ENCODE results near the gene BNIP5. TPM values are rescaled to one million over a fixed set of nuclear protein-coding genes. Genes with fewer than 3 reads are reported as not detected.

Gene BNIP5
- total and polyA plus RNA-seq, 4 donors: not detected

DNA sequence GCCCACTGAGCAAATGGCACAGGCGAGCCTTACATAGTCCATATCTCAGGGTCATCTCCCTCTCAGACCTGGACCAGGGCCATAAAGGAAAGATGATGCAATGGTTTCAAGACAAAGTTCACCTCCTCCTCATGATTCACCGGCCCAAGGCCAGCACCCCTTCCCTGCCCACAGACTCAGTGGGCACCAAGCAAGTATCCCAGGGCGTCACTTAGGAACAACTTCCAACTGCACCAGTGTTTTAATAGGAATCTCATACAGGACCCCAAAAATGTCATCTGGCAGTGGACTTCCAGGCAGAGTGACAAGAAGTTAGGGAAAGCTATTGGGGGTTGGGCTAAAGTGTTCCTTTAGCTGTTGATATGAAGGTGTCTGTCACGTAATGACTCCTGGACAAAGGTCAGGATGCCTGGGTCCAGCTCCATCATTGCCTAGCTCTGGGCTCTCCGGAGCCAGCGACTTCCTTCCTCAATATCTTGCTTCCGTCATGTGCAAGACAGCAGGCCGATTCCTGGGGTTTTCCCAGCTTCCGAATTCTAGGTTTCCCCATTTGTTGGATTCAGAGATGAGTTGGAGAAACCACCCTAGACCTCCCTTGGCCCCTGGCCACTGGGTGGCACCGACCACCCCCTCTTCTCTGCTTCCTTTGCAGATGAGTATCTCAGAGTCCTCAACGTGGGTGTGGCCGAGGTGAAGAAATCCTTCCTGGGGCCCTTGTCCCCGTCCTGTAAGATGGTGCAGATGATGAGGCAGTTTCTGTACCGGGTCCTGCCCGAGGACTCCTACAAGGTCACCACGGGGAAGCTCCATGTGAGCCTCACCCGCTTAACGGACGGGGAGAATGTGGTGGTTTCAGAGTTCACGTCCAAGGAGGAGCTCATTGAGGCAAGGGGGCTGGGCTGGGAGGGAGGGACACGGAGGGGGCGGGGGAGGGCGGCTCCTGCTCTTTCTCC is 45.7 kb downstream of the BNIP5 start (continued):
- TF ChIP-seq, protein P1, sequence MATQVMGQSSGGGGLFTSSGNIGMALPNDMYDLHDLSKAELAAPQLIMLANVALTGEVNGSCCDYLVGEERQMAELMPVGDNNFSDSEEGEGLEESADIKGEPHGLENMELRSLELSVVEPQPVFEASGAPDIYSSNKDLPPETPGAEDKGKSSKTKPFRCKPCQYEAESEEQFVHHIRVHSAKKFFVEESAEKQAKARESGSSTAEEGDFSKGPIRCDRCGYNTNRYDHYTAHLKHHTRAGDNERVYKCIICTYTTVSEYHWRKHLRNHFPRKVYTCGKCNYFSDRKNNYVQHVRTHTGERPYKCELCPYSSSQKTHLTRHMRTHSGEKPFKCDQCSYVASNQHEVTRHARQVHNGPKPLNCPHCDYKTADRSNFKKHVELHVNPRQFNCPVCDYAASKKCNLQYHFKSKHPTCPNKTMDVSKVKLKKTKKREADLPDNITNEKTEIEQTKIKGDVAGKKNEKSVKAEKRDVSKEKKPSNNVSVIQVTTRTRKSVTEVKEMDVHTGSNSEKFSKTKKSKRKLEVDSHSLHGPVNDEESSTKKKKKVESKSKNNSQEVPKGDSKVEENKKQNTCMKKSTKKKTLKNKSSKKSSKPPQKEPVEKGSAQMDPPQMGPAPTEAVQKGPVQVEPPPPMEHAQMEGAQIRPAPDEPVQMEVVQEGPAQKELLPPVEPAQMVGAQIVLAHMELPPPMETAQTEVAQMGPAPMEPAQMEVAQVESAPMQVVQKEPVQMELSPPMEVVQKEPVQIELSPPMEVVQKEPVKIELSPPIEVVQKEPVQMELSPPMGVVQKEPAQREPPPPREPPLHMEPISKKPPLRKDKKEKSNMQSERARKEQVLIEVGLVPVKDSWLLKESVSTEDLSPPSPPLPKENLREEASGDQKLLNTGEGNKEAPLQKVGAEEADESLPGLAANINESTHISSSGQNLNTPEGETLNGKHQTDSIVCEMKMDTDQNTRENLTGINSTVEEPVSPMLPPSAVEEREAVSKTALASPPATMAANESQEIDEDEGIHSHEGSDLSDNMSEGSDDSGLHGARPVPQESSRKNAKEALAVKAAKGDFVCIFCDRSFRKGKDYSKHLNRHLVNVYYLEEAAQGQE (IDR thresholded peaks at IDR 0.05): no peak
- no peak for TF ChIP-seq RAD21 (IDR thresholded peaks at IDR 0.05)

DNA sequence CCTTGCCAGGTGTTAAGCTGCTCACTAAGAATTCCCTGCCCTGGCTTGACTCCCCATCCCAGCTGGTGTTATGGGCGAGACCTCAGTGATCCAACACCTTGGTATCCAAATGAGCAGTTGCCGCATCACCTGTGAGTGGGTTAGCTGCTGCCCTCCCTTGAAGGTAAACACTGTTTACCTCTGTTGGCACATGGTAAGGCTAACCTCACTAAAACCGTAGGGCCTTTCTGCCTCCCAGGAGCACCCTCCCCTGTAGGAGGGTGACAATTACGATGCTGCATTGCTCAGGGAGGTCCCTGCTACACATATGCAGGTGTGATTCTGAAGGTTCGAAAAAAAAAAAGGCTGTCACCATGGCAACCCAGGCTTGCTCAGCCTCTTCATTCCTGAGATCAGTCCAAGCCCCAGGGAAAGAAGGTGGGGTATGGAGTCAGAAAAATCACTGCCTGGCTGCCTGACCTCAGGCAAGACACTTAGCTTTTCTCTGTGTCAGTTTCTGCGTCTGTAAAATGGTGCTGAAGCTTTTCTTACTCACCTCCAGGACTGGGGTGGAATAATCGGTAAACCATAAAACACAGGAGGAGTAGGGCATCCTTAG is 47.3 kb downstream of the BNIP5 start:
- WGBS: 86% methylated on average over 7 of the region's 7 CpGs
- H3K4me3 ChIP-seq (ENCODE audit: low read depth in 1 of 3, low read length in 3 of 3): no peak overlapping the region
- no peak overlapping the region for H3K9ac ChIP-seq (ENCODE audit: low read depth in 1 of 2, low read length in 2 of 2)
- TF ChIP-seq, protein P2, sequence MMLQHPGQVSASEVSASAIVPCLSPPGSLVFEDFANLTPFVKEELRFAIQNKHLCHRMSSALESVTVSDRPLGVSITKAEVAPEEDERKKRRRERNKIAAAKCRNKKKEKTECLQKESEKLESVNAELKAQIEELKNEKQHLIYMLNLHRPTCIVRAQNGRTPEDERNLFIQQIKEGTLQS (IDR thresholded peaks at IDR 0.05): no peak
- no peak for TF ChIP-seq RXRA (IDR thresholded peaks at IDR 0.05)
- TF ChIP-seq, protein P3, sequence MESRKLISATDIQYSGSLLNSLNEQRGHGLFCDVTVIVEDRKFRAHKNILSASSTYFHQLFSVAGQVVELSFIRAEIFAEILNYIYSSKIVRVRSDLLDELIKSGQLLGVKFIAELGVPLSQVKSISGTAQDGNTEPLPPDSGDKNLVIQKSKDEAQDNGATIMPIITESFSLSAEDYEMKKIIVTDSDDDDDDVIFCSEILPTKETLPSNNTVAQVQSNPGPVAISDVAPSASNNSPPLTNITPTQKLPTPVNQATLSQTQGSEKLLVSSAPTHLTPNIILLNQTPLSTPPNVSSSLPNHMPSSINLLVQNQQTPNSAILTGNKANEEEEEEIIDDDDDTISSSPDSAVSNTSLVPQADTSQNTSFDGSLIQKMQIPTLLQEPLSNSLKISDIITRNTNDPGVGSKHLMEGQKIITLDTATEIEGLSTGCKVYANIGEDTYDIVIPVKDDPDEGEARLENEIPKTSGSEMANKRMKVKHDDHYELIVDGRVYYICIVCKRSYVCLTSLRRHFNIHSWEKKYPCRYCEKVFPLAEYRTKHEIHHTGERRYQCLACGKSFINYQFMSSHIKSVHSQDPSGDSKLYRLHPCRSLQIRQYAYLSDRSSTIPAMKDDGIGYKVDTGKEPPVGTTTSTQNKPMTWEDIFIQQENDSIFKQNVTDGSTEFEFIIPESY (IDR thresholded peaks at IDR 0.05): no peak
- TF ChIP-seq, protein P4, sequence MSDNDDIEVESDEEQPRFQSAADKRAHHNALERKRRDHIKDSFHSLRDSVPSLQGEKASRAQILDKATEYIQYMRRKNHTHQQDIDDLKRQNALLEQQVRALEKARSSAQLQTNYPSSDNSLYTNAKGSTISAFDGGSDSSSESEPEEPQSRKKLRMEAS (IDR thresholded peaks at IDR 0.05): no peak
- TF ChIP-seq, protein P5, sequence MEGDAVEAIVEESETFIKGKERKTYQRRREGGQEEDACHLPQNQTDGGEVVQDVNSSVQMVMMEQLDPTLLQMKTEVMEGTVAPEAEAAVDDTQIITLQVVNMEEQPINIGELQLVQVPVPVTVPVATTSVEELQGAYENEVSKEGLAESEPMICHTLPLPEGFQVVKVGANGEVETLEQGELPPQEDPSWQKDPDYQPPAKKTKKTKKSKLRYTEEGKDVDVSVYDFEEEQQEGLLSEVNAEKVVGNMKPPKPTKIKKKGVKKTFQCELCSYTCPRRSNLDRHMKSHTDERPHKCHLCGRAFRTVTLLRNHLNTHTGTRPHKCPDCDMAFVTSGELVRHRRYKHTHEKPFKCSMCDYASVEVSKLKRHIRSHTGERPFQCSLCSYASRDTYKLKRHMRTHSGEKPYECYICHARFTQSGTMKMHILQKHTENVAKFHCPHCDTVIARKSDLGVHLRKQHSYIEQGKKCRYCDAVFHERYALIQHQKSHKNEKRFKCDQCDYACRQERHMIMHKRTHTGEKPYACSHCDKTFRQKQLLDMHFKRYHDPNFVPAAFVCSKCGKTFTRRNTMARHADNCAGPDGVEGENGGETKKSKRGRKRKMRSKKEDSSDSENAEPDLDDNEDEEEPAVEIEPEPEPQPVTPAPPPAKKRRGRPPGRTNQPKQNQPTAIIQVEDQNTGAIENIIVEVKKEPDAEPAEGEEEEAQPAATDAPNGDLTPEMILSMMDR (IDR thresholded peaks at IDR 0.05; ENCODE audit: low read depth, low read length, missing input control): no peak
- TF ChIP-seq JUND (IDR thresholded peaks at IDR 0.05): no peak
- TF ChIP-seq HNF4G (IDR thresholded peaks at IDR 0.05): no peak
- no peak for TF ChIP-seq FOXA2 (IDR thresholded peaks at IDR 0.05)
- TF ChIP-seq YY1 (IDR thresholded peaks at IDR 0.05): no peak
- no peak for TF ChIP-seq HNF4A (conservative IDR thresholded peaks at IDR 0.05)
- TF ChIP-seq NR2F2 (IDR thresholded peaks at IDR 0.05): no peak
- TF ChIP-seq RAD21 (IDR thresholded peaks at IDR 0.05): no peak
- no peak for TF ChIP-seq GABPA (IDR thresholded peaks at IDR 0.05 in 1 of 2, conservative IDR thresholded peaks at IDR 0.05 in 1 of 2)
- no peak for TF ChIP-seq FOXA1 (IDR thresholded peaks at IDR 0.05)
- TF ChIP-seq SP1 (IDR thresholded peaks at IDR 0.05): no peak
- TF ChIP-seq, protein P1 (IDR thresholded peaks at IDR 0.05): no peak
- TF ChIP-seq TAF1 (conservative IDR thresholded peaks at IDR 0.05): no peak
- no peak for TF ChIP-seq EGR1 (IDR thresholded peaks at IDR 0.05; ENCODE audit: low read depth in 2 of 2)
- H3K27me3 ChIP-seq (ENCODE audit: control insufficient read depth in 4 of 4, insufficient read depth in 4 of 4, low read length in 3 of 4): peaks cover 0 to 9% (median 3%) of the 10 kb centered on the region in 4 donors
- H3K27ac ChIP-seq (ENCODE audit: low read depth in 1 of 2, low read length in 2 of 2): no peak overlapping the region
- no peak for DNase-seq (ENCODE audit: low spot score)
- H3K36me3 ChIP-seq (ENCODE audit: control insufficient read depth in 4 of 4, insufficient read depth in 3 of 4, low read depth in 1 of 4, low read length in 3 of 4): no peaks in the 10 kb centered on the region
- H3K4me1 ChIP-seq (ENCODE audit: control insufficient read depth in 4 of 4, insufficient read depth in 4 of 4, low read length in 3 of 4): no peaks in the 10 kb centered on the region
- H3K9me3 ChIP-seq (ENCODE audit: control insufficient read depth in 4 of 4, low read length in 3 of 4): no peaks in the 10 kb centered on the region

Data from liver (tissue), 9 donors.